HG03558 (cell line): ENCODE measurements around the gene NCKAP1.
"Not testable (repeated sequence)": the region's sequence is repeated elsewhere in the genome, so short reads cannot be mapped to it uniquely, and the experiment has no call there.

Experiments used
- ATAC-seq: cut with Tn5 transposase; IDR thresholded peaks from one replicate; pipeline ENCODE4 v1.9.1; 2021; ENCODE audit warnings: moderate number of reproducible peaks; ENCODE audit not compliant: unreplicated experiment; ENCODE audit errors: extremely low read depth

NCKAP1 gene

DNA sequence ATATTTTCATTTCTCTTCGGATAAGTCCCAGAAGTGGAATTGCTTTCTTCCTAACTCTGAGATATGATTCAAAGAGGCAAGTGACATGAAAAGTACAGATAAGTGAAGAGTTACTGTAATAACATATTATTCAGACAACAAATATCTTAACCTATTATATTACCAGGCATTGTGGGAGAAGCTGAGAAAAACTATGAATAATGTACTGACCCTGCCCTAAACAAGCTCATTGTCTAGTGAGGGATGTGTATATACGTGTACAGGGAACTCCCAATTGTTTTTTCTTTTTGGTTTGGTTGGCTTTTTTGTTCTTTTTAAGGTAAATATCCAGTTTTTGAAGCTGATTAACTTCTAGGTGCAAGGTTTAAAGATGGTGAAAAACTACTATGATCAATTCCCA lies 26.5 kb downstream of the NCKAP1 start:
- no peak for ATAC-seq

DNA sequence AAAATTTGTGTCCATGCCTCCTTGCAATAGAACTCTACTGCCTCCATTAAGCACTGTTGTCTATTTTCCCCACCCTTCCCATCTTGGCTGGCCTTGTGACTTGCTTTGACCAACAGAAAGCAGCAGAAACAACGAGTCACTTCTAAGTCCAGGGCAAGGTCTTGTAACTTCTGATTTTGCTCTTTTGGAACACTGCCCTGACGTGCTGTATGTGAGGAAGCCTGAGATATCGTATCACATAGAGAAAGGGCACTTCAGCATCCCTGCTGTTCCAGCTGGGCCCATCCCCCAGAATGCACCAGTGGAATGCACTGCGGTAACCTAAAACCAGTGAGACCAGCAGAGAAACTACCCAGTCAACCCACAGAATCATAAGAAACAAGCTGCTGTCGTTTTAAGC lies 28.1 kb downstream of the NCKAP1 start:
- no peak for ATAC-seq

GRCh38 chr2:183009249-183009899 lies 28.9 kb downstream of the NCKAP1 start:
- ATAC-seq: no peak

DNA sequence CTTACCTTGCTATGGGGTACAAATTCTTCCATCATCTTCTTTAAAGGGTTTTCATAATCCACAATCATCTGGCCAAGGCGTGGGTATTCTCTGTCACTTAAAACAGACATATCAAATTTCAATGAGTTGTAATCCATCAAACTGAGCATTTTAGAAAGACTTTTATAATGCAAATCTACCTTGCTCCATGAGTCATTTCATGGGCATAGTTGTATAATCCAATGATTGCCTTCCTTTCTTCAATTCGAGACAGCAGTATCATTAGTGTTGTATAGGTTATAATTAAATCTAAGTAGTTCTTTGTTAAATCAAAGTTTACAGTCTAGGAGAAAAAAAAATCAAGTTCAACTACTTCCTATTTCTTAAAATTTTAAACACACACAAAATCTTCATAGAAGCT lies 36.3 kb downstream of the NCKAP1 start:
- no peak for ATAC-seq

DNA sequence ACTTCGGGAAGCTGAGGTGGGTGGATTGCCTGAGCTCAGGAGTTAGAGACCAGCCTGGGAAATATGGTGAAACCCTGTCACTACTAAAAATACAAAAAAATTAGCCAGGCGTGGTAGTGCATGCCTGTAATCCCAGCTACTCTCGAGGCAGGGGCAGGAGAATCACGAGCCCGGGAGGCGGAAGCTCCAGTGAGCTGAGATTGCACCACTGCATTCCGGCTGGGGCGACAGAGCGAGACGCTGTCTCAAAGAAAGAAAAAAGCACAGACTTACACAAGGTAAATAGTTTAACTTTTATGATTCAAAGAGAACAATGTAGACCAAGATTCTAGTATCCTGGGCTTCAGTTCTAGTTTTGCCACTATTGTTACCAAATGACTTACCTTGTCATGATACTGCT lies 37.4 kb downstream of the NCKAP1 start:
- no peak for ATAC-seq

DNA sequence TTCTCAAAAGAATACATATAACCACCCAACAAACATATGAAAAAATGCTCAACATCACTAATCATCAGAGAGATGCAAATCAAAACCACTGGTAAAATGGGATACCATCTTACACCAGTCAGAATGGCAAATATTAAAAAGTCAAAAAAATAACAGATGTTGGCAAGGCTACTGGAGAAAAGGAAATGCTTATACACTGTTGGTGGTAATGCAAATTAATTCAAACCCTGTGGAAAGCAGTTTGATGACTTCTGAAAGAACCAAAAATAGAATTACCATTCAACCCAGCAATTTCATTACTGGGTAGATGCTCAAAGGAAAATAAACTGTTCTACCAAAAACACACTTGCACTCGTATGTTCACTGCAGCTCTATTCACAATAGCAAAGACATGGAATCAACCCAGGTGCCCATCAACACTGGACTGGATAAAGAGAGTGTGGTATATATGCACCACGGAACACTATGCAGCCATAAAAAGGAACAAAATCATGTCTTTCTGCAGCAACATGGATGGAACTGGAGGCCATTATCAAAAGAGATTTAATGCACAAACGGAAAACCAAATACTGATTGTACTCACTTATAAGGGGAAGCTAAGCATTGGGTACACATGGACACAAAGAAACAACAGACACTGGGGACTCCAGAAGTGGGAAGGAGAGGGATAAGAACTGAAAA lies 38.8 kb downstream of the NCKAP1 start:
- no peak for ATAC-seq

- ATAC-seq: no peak
Observed at GRCh38 chr2:182994228-182994912, 43.9 kb downstream of the NCKAP1 start.

DNA sequence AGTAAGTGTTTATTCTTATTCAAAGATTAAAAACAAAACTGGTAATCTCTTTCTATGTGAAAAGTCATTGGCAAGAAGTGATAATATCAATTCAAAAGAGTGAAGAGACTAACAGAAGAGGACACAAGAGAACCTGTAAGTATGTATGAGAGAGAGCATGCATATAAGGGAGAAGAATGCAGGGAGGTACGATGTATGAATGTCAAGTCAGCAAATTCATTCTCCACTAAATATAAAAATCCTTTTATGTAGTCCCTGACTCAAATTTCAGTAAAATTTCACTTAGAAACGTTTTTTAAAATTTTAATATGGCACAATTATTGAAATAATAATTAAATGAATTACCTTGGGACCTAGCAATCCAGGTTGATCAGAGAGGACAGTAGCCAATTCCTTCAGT lies 55.3 kb downstream of the NCKAP1 start:
- ATAC-seq: no peak

DNA sequence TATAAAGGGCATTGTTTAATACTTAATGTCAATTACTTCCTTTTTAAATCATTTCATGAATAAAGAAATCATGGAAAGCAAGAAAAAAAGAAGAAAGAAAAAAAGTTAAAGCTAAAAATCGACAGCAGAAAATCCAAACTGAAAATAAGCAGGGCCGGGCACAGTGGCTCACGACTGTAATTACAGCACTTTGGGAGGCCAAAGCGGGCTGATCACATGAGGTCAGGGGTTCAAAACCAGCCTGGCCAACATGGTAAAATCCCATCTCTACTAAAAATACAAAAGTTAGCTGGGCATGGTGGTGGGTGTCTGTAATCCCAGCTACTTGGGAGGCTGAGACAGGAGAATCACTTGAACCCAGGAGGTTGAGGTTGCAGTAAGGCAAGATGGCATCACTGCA lies 56.8 kb downstream of the NCKAP1 start:
- ATAC-seq: not testable (repeated sequence)

- ATAC-seq: no peak
Observed at GRCh38 chr2:182980652-182981051, 57.6 kb downstream of the NCKAP1 start.

GRCh38 chr2:182980115-182980514 lies 58.1 kb downstream of the NCKAP1 start:
- ATAC-seq: peak; percentile 64

GRCh38 chr2:182977463-182977862 lies 60.8 kb downstream of the NCKAP1 start:
- peak; percentile 35 for ATAC-seq

DNA sequence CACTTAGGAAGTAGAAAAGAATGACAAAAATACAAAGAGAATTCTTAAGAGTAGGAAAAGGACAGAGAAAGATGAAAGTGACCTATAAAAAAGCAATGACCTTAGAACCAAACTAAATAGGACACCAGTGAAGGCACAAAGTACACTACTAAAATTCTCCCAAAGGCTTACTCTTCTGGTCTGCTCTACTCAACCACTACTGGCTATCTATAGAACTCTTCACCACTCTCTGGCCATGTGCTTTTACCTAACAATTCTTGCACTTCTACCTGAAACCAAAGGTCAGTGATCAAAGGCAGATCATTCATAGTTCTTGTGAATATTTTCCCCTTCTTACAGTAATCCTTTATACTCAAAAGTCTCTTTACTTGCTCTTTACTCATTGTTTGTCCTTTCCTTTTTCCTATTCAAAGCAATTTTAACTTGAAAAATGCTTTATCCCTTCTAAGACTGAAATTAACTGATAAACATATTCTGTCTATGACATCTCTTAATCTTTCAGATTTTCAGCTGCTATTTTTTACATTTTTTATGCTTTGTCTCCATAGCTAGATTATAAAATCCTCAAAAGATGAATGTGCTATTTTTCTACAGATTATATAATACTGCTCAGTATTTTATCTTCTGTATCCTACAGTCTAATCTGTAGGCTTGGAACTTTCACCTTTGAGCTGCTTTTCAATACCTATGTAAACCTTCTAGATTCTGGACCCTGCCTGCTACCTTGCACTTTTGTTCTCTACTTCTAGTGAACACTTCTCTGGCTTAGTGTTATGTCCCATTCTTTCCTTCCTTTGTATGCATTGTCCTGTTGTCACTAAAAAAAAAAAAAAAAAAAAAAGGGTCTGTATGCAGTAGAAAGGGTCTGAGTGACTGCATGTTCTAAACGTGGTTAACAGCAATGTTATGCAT lies 64.6 kb downstream of the NCKAP1 start:
- no peak for ATAC-seq

- no peak for ATAC-seq
Observed at GRCh38 chr2:182972548-182972942, 65.7 kb downstream of the NCKAP1 start.

GRCh38 chr2:182971820-182972547 lies 66.3 kb downstream of the NCKAP1 start:
- ATAC-seq: no peak

DNA sequence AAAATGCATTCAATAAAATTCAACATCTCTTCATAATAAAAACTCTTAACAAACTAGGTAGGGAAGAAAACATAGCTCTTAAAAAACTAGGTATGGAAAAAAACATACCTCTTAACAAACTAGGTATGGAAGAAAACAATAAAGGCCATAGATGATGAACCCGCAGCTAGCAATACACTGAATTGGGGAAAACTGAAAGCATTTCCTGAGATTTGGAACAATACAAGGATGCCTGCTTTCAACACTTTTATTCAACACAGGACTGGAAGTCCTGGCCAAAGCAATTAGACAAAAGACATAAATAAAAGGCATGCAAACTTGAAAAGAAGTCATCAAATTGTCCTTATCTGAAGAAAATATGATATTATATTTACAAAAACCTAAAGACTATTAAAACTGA lies 67.8 kb downstream of the NCKAP1 start:
- ATAC-seq: no peak

- ATAC-seq: no peak
Observed at GRCh38 chr2:182968493-182968892, 69.8 kb downstream of the NCKAP1 start.

GRCh38 chr2:182966356-182966755 lies 71.9 kb downstream of the NCKAP1 start:
- ATAC-seq: not testable (repeated sequence)

DNA sequence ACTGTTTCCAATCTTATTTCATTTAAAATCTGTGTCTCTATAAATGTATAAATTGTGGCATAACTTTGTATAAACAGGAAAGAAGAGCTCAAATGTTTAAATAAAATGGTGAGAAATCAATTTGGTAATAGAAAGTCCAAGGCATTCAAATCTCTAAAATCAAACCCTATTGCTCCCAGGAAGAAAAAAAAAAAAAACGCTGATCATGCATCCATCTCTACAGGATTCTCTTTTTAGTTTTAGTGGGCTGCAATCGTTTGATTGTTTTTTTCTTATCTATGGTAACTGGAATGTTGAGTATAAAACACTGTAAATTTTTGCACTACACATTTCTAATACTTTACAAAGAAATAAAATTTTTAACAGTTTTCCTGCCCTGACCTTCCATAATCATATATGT lies 75.6 kb downstream of the NCKAP1 start:
- ATAC-seq: no peak

GRCh38 chr2:182960869-182961268 lies 77.4 kb downstream of the NCKAP1 start:
- ATAC-seq: not testable (repeated sequence)
